Activated CD4-positive, alpha-beta T cell treated with anti-CD3 and anti-CD28 coated beads for 36 hours (primary cell): ENCODE results near the gene MTCH1. TPM values are rescaled to one million over a fixed set of nuclear protein-coding genes. Genes with fewer than 3 reads are reported as not detected.

Experiments
- ATAC-seq: fragments of 200-7000 bp; cut with Tn5 transposase; one replicate; pipeline ENCODE4 v1.10.0; 2021; ENCODE audit warnings: mild to moderate bottlenecking, moderate library complexity
- CTCF ChIA-PET: fragments of 350-600 bp; sonication (Branson Sonifier 250); formaldehyde crosslinking; loops from one replicate; lab custom pipeline; 2021; ENCODE audit warnings: antibody characterized with exemption; lab: Charles Lee
- POLR2A ChIA-PET: fragments of 350-600 bp; sonication (Branson Sonifier 250); formaldehyde crosslinking; loops from one replicate; lab custom pipeline; 2021; ENCODE audit warnings: antibody characterized with exemption, inconsistent platforms; lab: Charles Lee
- DNase-seq: peaks from one replicate; pipeline ENCODE4 v3.0.0-alpha.2; 2020
- H3K27ac Mint-ChIP-seq: one replicate; pipeline ENCODE4 v1.8.0; 2021; ENCODE audit warnings: mixed read lengths
- H3K27me3 Mint-ChIP-seq: one replicate; pipeline ENCODE4 v1.8.0; 2021; ENCODE audit warnings: mixed read lengths
- H3K36me3 Mint-ChIP-seq: one replicate; pipeline ENCODE4 v1.8.0; 2021; ENCODE audit warnings: low read depth, mixed read lengths
- H3K4me1 Mint-ChIP-seq: one replicate; pipeline ENCODE4 v1.8.0; 2021; ENCODE audit warnings: mixed read lengths
- H3K4me3 Mint-ChIP-seq: one replicate; pipeline ENCODE4 v1.8.0; 2021; ENCODE audit warnings: mild to moderate bottlenecking, moderate library complexity, mixed read lengths
- H3K9me3 Mint-ChIP-seq: one replicate; pipeline ENCODE4 v1.8.0; 2021; ENCODE audit warnings: low read depth, mixed read lengths
- intact Hi-C, 2 experiments: fragments of 100-400 bp; cut with DNase I in 1 of 2; cut with micrococcal nuclease in 1 of 2; formaldehyde crosslinking; loops; one replicate each; pipeline versions ENCODE4 v1.14.2 to v1.15.1; 2022 to 2024; cut with DNase I, micrococcal nuclease
- total RNA-seq, 2 experiments: library from RNA; stranded (reverse); gene quantifications; one replicate each; pipeline ENCODE4 v1.2.3, GENCODE V29; 2021

MTCH1 gene
- total RNA-seq: 10 to 100 TPM; 72.9 to 92.9 TPM

- no peak within 1 kb of the TSS for H3K4me3 Mint-ChIP-seq
- H3K9me3 Mint-ChIP-seq: no peaks in the 10 kb centered on the region
- DNase-seq: peak; percentile 93
- peaks cover 6% of the 10 kb centered on the region for H3K36me3 Mint-ChIP-seq
- ChIA-PET POLR2A (interaction anchor here (0.6 to 1.5 kb wide), 11 partner anchors 11 to 448 kb away, joined by 3 to 6 read pairs (median 4); partner anchors contain the start of genes CMTR1, PIM1, PPIL1 and TBC1D22B), CTCF (interaction anchor here (0.5 to 1.4 kb wide), 11 partner anchors 19 to 842 kb away, joined by 3 to 15 read pairs (median 3); partner anchors contain the start of genes C6orf89 and FGD2)
- H3K4me1 Mint-ChIP-seq: peaks cover 18% of the 10 kb centered on the region
- H3K27ac Mint-ChIP-seq: peak within 1 kb of the TSS; percentile 95
- no peaks in the 10 kb centered on the region for H3K27me3 Mint-ChIP-seq
- intact Hi-C loops: loop anchor here (1.0 to 5.0 kb wide), 14 partner anchors 23 to 1064 kb away; partner anchors contain the start of genes C6orf89 (in 2 of the 2), PPIL1 (in 1 of the 2), SRPK1 (in 1 of the 2) and SRSF3 (in 1 of the 2)
- peak; percentile 80 for ATAC-seq
These were observed at the start of gene MTCH1 for GRCh38 chr6:36985808-36986703. MTCH1 (minus strand) TSS chr6:36986196; CDS start chr6:36986173, 23 bp downstream.

GRCh38 chr6:37033819-37034795, 48.1 kb upstream of the MTCH1 start:
- Mint-ChIP-seq H3K4me1 (peaks cover 41% of the 10 kb centered on the region), H3K36me3 (peaks cover 3% of the 10 kb centered on the region)
- intact Hi-C loops: loop anchor here (1.0 to 5.0 kb wide), 6 partner anchors 10 to 463 kb away; partner anchors contain the start of gene CCDC167 (in 1 of the 2)

GRCh38 chr6:37033255-37033654, 47.3 kb upstream of the MTCH1 start:
- H3K4me3 Mint-ChIP-seq: peak overlapping the region; percentile 8
- peak; percentile 86 for ATAC-seq
- CTCF ChIA-PET: interaction anchor here (0.7 to 22.3 kb wide), 9 partner anchors 9 to 174 kb away, joined by 3 to 586 read pairs (median 4); no protein-coding TSS in a partner anchor
- intact Hi-C loops: loop anchor here (1.0 to 5.0 kb wide), 6 partner anchors 9 to 464 kb away; partner anchors contain the start of gene CCDC167 (in 1 of the 2)
- POLR2A ChIA-PET: interaction anchor here (1.3 to 1.7 kb wide), 2 partner anchors 16 to 176 kb away, joined by 3 to 7 read pairs; no protein-coding TSS in a partner anchor
- DNase-seq: peak; percentile 78
- H3K27me3 Mint-ChIP-seq: no peaks in the 10 kb centered on the region
- peaks cover 41% of the 10 kb centered on the region for H3K4me1 Mint-ChIP-seq
- H3K27ac Mint-ChIP-seq: peak overlapping the region; percentile 88
- peaks cover 3% of the 10 kb centered on the region for H3K36me3 Mint-ChIP-seq
- peaks cover 4% of the 10 kb centered on the region for H3K9me3 Mint-ChIP-seq

More at GRCh38 chr6:37033819-37034795, 48.1 kb upstream of the MTCH1 start:
- DNase-seq (peak; percentile 56), ATAC-seq (peak; percentile 65)
- Mint-ChIP-seq H3K27me3 (no peaks in the 10 kb centered on the region), H3K9me3 (peaks cover 4% of the 10 kb centered on the region), H3K27ac (peak overlapping the region; percentile 88), H3K4me3 (no peak overlapping the region)
- POLR2A ChIA-PET: interaction anchor here (0.5 to 1.7 kb wide), 8 partner anchors 10 to 568 kb away, joined by 3 to 8 read pairs (median 4); no protein-coding TSS in a partner anchor
- CTCF ChIA-PET: interaction anchor here (0.7 to 22.3 kb wide), 11 partner anchors 8 to 1565 kb away, joined by 3 to 586 read pairs (median 4); no protein-coding TSS in a partner anchor

GRCh38 chr6:37032239-37032638, 46.2 kb upstream of the MTCH1 start:
- peaks cover 41% of the 10 kb centered on the region for H3K4me1 Mint-ChIP-seq
- H3K36me3 Mint-ChIP-seq: peaks cover 3% of the 10 kb centered on the region
- ATAC-seq (no peak), DNase-seq (no peak)
- ChIA-PET CTCF (interaction anchor here (0.7 to 22.3 kb wide), 6 partner anchors 12 to 175 kb away, joined by 3 to 586 read pairs (median 49); partner anchors contain the start of gene PIM1), POLR2A (no interaction called here)
- no peak overlapping the region for H3K4me3 Mint-ChIP-seq
- peaks cover 4% of the 10 kb centered on the region for H3K9me3 Mint-ChIP-seq
- peak overlapping the region; percentile 66 for H3K27ac Mint-ChIP-seq
- no peaks in the 10 kb centered on the region for H3K27me3 Mint-ChIP-seq
- intact Hi-C loops: loop anchor here in 1 of 2 experiments (5.0 kb wide), 1 partner anchor 465 kb away; the partner anchor contains the start of gene CCDC167

GRCh38 chr6:37030599-37030998, 44.6 kb upstream of the MTCH1 start:
- Mint-ChIP-seq H3K27me3 (no peaks in the 10 kb centered on the region), H3K9me3 (peaks cover 4% of the 10 kb centered on the region), H3K36me3 (peaks cover 3% of the 10 kb centered on the region), H3K27ac (no peak overlapping the region), H3K4me3 (no peak overlapping the region), H3K4me1 (peaks cover 48% of the 10 kb centered on the region)
- ChIA-PET CTCF (interaction anchor here (0.6 to 22.3 kb wide), 8 partner anchors 10 to 617 kb away, joined by 4 to 586 read pairs (median 18); partner anchors contain the start of gene PIM1), POLR2A (no interaction called here)
- DNase-seq (no peak), ATAC-seq (no peak)
- intact Hi-C loops: loop anchor here in 1 of 2 experiments (5.0 kb wide), 1 partner anchor 467 kb away; the partner anchor contains the start of gene CCDC167

- ATAC-seq: peak; percentile 17
- peak; percentile 68 for DNase-seq
These were observed 43.4 kb upstream of the MTCH1 start for GRCh38 chr6:37029249-37029971.

GRCh38 chr6:37027811-37028469, 41.9 kb upstream of the MTCH1 start:
- CTCF ChIA-PET: interaction anchor here (0.6 to 22.3 kb wide), 11 partner anchors 7 to 1043 kb away, joined by 3 to 586 read pairs (median 3); partner anchors contain the start of gene PIM1
- DNase-seq (no peak), ATAC-seq (no peak)
- Mint-ChIP-seq H3K4me3 (no peak overlapping the region), H3K9me3 (peaks cover 4% of the 10 kb centered on the region), H3K4me1 (peaks cover 53% of the 10 kb centered on the region), H3K27ac (peak overlapping the region; percentile 47), H3K27me3 (no peaks in the 10 kb centered on the region), H3K36me3 (peaks cover 3% of the 10 kb centered on the region)
- POLR2A ChIA-PET: no interaction called here
- intact Hi-C loops: loop anchor here in 1 of 2 experiments (10.0 kb wide), 1 partner anchor 407 kb away; the partner anchor contains the start of gene CMTR1

More at GRCh38 chr6:37029249-37029971, 43.4 kb upstream of the MTCH1 start:
- H3K27me3 Mint-ChIP-seq: no peaks in the 10 kb centered on the region
- no peak overlapping the region for H3K4me3 Mint-ChIP-seq
- H3K4me1 Mint-ChIP-seq: peaks cover 54% of the 10 kb centered on the region
- intact Hi-C loops: loop anchor here in 1 of 2 experiments (1.0 to 10.0 kb wide), 2 partner anchors 143 to 405 kb away; partner anchors contain the start of gene CMTR1
- CTCF ChIA-PET: interaction anchor here (0.5 to 22.3 kb wide), 20 partner anchors 9 to 829 kb away, joined by 3 to 586 read pairs (median 4); partner anchors contain the start of gene PIM1
- peak overlapping the region; percentile 60 for H3K27ac Mint-ChIP-seq
- POLR2A ChIA-PET: interaction anchor here (0.7 to 1.1 kb wide), 2 partner anchors 21 to 142 kb away, joined by 3 to 6 read pairs; no protein-coding TSS in a partner anchor
- peaks cover 4% of the 10 kb centered on the region for H3K9me3 Mint-ChIP-seq
- H3K36me3 Mint-ChIP-seq: peaks cover 3% of the 10 kb centered on the region

- Mint-ChIP-seq H3K27me3 (no peaks in the 10 kb centered on the region), H3K27ac (peak overlapping the region; percentile 51), H3K36me3 (peaks cover 3% of the 10 kb centered on the region), H3K4me3 (no peak overlapping the region), H3K4me1 (peaks cover 55% of the 10 kb centered on the region), H3K9me3 (peaks cover 4% of the 10 kb centered on the region)
- CTCF ChIA-PET: interaction anchor here (0.6 to 22.3 kb wide), 7 partner anchors 7 to 259 kb away, joined by 3 to 586 read pairs (median 5); partner anchors contain the start of gene PIM1
- ATAC-seq (no peak), DNase-seq (no peak)
- intact Hi-C loops: loop anchor here in 1 of 2 experiments (10.0 kb wide), 1 partner anchor 408 kb away; the partner anchor contains the start of gene CMTR1
- POLR2A ChIA-PET: interaction anchor here (0.6 kb wide), 1 partner anchor 246 kb away, joined by 3 read pairs; no protein-coding TSS in a partner anchor
These were observed 41.2 kb upstream of the MTCH1 start for GRCh38 chr6:37027036-37027720.
